ENCODE data around the gene WDR26.
"Not testable (repeated sequence)": the region's sequence is repeated elsewhere in the genome, so short reads cannot be mapped to it uniquely, and the experiment has no call there.

WDR26 gene

GRCh38 chr1:224392411-224393249, 42.0 kb downstream of the WDR26 start:
- DNase-seq: no peak

- DNase-seq: no peak
Observed at GRCh38 chr1:224390517-224390916, 44.1 kb downstream of the WDR26 start.

- no peak for DNase-seq
Observed at GRCh38 chr1:224387943-224388342, 46.7 kb downstream of the WDR26 start.

GRCh38 chr1:224387302-224387912, 47.2 kb downstream of the WDR26 start:
- DNase-seq: no peak

- no peak for DNase-seq
Observed at GRCh38 chr1:224383218-224383617, 51.4 kb downstream of the WDR26 start.

- no peak for DNase-seq
Observed at GRCh38 chr1:224381880-224382548, 52.6 kb downstream of the WDR26 start.

- DNase-seq: no peak
Observed at GRCh38 chr1:224380003-224380402, 54.6 kb downstream of the WDR26 start.

- DNase-seq: no peak
Observed at GRCh38 chr1:224378855-224379631, 55.6 kb downstream of the WDR26 start.

GRCh38 chr1:224377676-224378006, 57.0 kb downstream of the WDR26 start:
- DNase-seq: no peak

- no peak for DNase-seq
Observed at GRCh38 chr1:224375059-224375458, 59.5 kb downstream of the WDR26 start.

GRCh38 chr1:224373008-224373590, 61.5 kb downstream of the WDR26 start:
- no peak for DNase-seq

- no peak for DNase-seq
Observed at GRCh38 chr1:224368409-224368808, 66.2 kb downstream of the WDR26 start.

- DNase-seq: no peak
Observed at GRCh38 chr1:224359207-224359606, 75.4 kb downstream of the WDR26 start.

- DNase-seq: no peak
Observed at GRCh38 chr1:224358237-224358636, 76.4 kb downstream of the WDR26 start.

- DNase-seq: no peak
Observed at GRCh38 chr1:224357626-224358124, 76.9 kb downstream of the WDR26 start.

- DNase-seq: peak; percentile 93
Observed at GRCh38 chr1:224356685-224357625, 77.6 kb downstream of the WDR26 start, which contains the start of gene CNIH4. TSS of gene CNIH4 (plus strand) at chr1:224356879. CDS start at chr1:224356925, 46 bp downstream.

GRCh38 chr1:224353975-224354925, 80.3 kb downstream of the WDR26 start:
- DNase-seq: no peak

- DNase-seq: not testable (repeated sequence)
Observed at GRCh38 chr1:224352436-224353085, 82.0 kb downstream of the WDR26 start.

- not testable (repeated sequence) for DNase-seq
Observed at GRCh38 chr1:224349716-224350115, 84.9 kb downstream of the WDR26 start.

Measured in left hindlimb (tissue), 1 donor.